Cardiac fibroblast (primary cell): ENCODE measurements around the gene XRCC5.

ENCODE experiments used
- DNase-seq, 2 donors: peaks; one replicate each; pipeline versions ENCODE4 v3.0.0 to v3.0.0-alpha.2; 2010; ENCODE audit warnings: low read depth in 2 of 2
- H3K4me3 ChIP-seq, 2 donors: replicated peaks in 1 of 2; 1 replicate in 1 of 2; 2 replicates in 1 of 2; pipeline ENCODE4 v1.5.1; 2011; ENCODE audit warnings: low read depth in 2 of 2, low read length in 2 of 2, mild to moderate bottlenecking in 2 of 2, moderate library complexity in 1 of 2
- CTCF ChIP-seq: IDR thresholded peaks from one replicate; pipeline ENCODE4 v1.5.1; 2011; ENCODE audit warnings: low read depth, mild to moderate bottlenecking, low read length, inconsistent platforms

The XRCC5 gene

DNA sequence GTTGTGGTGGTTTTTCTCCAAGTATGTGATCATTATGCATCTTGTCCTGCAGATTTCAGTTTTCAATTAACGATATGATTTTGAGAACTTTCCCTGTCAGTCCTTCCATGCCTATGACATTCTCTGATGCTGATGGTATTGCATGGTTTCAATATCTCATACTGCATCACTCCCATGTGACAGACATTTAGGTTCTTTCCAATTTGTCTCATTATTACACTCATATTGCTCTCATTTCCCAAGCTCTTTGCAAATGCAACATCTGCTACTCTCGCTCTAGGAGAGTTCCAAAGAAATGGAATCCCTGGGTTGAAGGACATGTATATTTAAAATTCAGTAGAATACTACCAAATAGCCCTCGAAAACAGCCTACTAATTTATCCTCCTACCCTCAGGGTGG, 137.6 kb downstream of the XRCC5 start:
- H3K4me3 ChIP-seq = no peak overlapping the region
- DNase-seq = no peak
- no peak for TF ChIP-seq CTCF
